H1 (cell line): ENCODE results near the gene GCAT. TPM values are rescaled to one million over a fixed set of nuclear protein-coding genes. Genes with fewer than 3 reads are reported as not detected.

Source experiments
- CTCF ChIA-PET: fragments of 300-600 bp; sonication (Branson Sonifier 250); formaldehyde crosslinking; loops from one replicate; lab custom pipeline; 2021; ENCODE audit not compliant: partially characterized antibody; lab: Charles Lee
- POLR2A ChIA-PET: fragments of 300-600 bp; sonication (Branson Sonifier 250); formaldehyde crosslinking; loops from one replicate; lab custom pipeline; 2021; ENCODE audit warnings: inconsistent platforms; ENCODE audit not compliant: partially characterized antibody; lab: Charles Lee
- DNase-seq, 2 experiments: peaks; one replicate each; pipeline versions ENCODE4 v3.0.0 to v3.0.0-alpha.2; 2010 to 2022; ENCODE audit warnings: low spot score in 2 of 2, low read depth in 1 of 2, mixed read lengths in 1 of 2
- FAIRE-seq: peaks from 2 replicates; lab custom pipeline; 2011; peaks lifted over from hg19 to GRCh38; lab: Jason Lieb, UNC
- H2AFZ ChIP-seq: 2 replicates; pipeline ENCODE4 v1.8.1; 2012; ENCODE audit warnings: low read length, inconsistent platforms
- H2AK5ac ChIP-seq: 2 replicates; pipeline ENCODE4 v1.6.1; 2013; ENCODE audit warnings: low read depth, low read length
- H2BK120ac ChIP-seq: replicated peaks from 2 replicates; pipeline ENCODE3; 2013; ENCODE audit warnings: low read depth, low read length, inconsistent platforms
- H2BK12ac ChIP-seq: 2 replicates; pipeline ENCODE4 v1.6.1; 2013; ENCODE audit warnings: low read depth, low read length
- H2BK15ac ChIP-seq: 2 replicates; pipeline ENCODE4 v1.6.1; 2013; ENCODE audit warnings: low read length
- H2BK20ac ChIP-seq: 2 replicates; pipeline ENCODE4 v1.6.1; 2013; ENCODE audit warnings: low read length
- H2BK5ac ChIP-seq: 2 replicates; pipeline ENCODE4 v1.6.1; 2013; ENCODE audit warnings: low read depth, low read length
- H3K14ac ChIP-seq: 2 replicates; pipeline ENCODE4 v1.6.1; 2013; ENCODE audit warnings: inconsistent platforms; ENCODE audit not compliant: insufficient read length
- H3K18ac ChIP-seq: 2 replicates; pipeline ENCODE4 v1.6.1; 2013; ENCODE audit warnings: low read length; ENCODE audit errors: extremely low read depth
- H3K23ac ChIP-seq: 2 replicates; pipeline ENCODE4 v1.6.1; 2013; ENCODE audit warnings: inconsistent platforms; ENCODE audit not compliant: insufficient read length
- H3K23me2 ChIP-seq: 2 replicates; pipeline ENCODE4 v1.6.1; 2013; ENCODE audit warnings: low read depth, low read length
- H3K27ac ChIP-seq: 2 replicates; pipeline ENCODE4 v1.6.1; 2011; ENCODE audit warnings: low read depth, low read length, inconsistent platforms
- H3K27me3 ChIP-seq, 4 experiments: replicated peaks in 1 of 4; 1 replicate in 1 of 4; 2 replicates in 3 of 4; pipeline versions ENCODE4 v1.6.1 to v1.8.1; 2011 to 2013; ENCODE audit warnings: low read length in 3 of 4, mild to moderate bottlenecking in 3 of 4, inconsistent platforms in 2 of 4, mixed read lengths in 2 of 4, moderate library complexity in 1 of 4; ENCODE audit not compliant: control insufficient read depth in 3 of 4, insufficient read depth in 3 of 4; ENCODE audit errors: extremely low read depth in 1 of 4
- H3K36me3 ChIP-seq, 4 experiments: 2 replicates each; pipeline versions ENCODE4 v1.6.1 to v1.8.1; 2011 to 2013; ENCODE audit warnings: mild to moderate bottlenecking in 4 of 4, low read length in 3 of 4, moderate library complexity in 2 of 4, control low read depth in 1 of 4, inconsistent platforms in 1 of 4; ENCODE audit not compliant: insufficient read depth in 4 of 4, control insufficient read depth in 2 of 4
- H3K4ac ChIP-seq: replicated peaks from 2 replicates; pipeline ENCODE3; 2013; ENCODE audit warnings: low read length, low read depth, mixed read lengths, inconsistent platforms; ENCODE audit not compliant: insufficient read length
- H3K4me1 ChIP-seq, 4 experiments: replicated peaks in 1 of 4; 1 replicate in 1 of 4; 2 replicates in 3 of 4; pipeline versions ENCODE4 v1.6.1 to v1.8.1; 2011 to 2013; ENCODE audit warnings: low read length in 3 of 4, inconsistent platforms in 2 of 4, mixed read lengths in 1 of 4; ENCODE audit not compliant: insufficient read depth in 4 of 4, control insufficient read depth in 3 of 4
- H3K4me2 ChIP-seq, 2 experiments: 2 replicates each; pipeline versions ENCODE4 v1.6.1 to v1.8.1; 2011 to 2013; ENCODE audit warnings: low read depth in 2 of 2, low read length in 2 of 2, control low read depth in 1 of 2, inconsistent platforms in 1 of 2, mild to moderate bottlenecking in 1 of 2; ENCODE audit not compliant: insufficient read depth in 1 of 2
- H3K4me3 ChIP-seq, 4 experiments: fragments of 200-600, 300-600 bp in 1 of 4; sonication (generic), shearing (Covaris generic), sonication (Bioruptor Twin) in 1 of 4; 2 replicates each; pipeline versions ENCODE4 v1.5.1 to v1.8.1; 2011 to 2016; ENCODE audit warnings: low read length in 4 of 4, low read depth in 3 of 4, control low read depth in 2 of 4, inconsistent platforms in 2 of 4, mild to moderate bottlenecking in 2 of 4, mixed read lengths in 1 of 4, moderate library complexity in 1 of 4; ENCODE audit not compliant: insufficient read depth in 2 of 4; ENCODE audit errors: extremely low read depth in 1 of 4
- H3K56ac ChIP-seq: replicated peaks from 2 replicates; pipeline ENCODE3; 2013; ENCODE audit warnings: low read depth, mild to moderate bottlenecking, mixed read lengths, low read length, inconsistent platforms; ENCODE audit not compliant: insufficient read length
- H3K79me1 ChIP-seq: 2 replicates; pipeline ENCODE4 v1.6.1; 2013; ENCODE audit warnings: low read depth, low read length, control low read depth
- H3K79me2 ChIP-seq, 2 experiments: 2 replicates each; pipeline versions ENCODE4 v1.6.1 to v1.8.1; 2012 to 2013; ENCODE audit warnings: low read length in 2 of 2, mild to moderate bottlenecking in 2 of 2, inconsistent platforms in 1 of 2; ENCODE audit not compliant: insufficient read depth in 2 of 2, control insufficient read depth in 1 of 2
- H3K9ac ChIP-seq, 4 experiments: replicated peaks in 1 of 4; 1 replicate in 1 of 4; 2 replicates in 3 of 4; pipeline versions ENCODE4 v1.6.1 to v1.8.1; 2011 to 2013; ENCODE audit warnings: low read depth in 3 of 4, low read length in 3 of 4, control low read depth in 2 of 4, mild to moderate bottlenecking in 2 of 4, moderate library complexity in 2 of 4, inconsistent platforms in 1 of 4; ENCODE audit errors: extremely low read depth in 1 of 4
- H3K9me3 ChIP-seq, 2 experiments: 2 replicates each; pipeline versions ENCODE4 v1.6.1 to v1.8.1; 2012 to 2013; ENCODE audit warnings: mild to moderate bottlenecking in 2 of 2, moderate library complexity in 2 of 2, control low read depth in 1 of 2, inconsistent platforms in 1 of 2, low read depth in 1 of 2, low read length in 1 of 2, mixed read lengths in 1 of 2; ENCODE audit not compliant: insufficient read depth in 2 of 2
- H4K20me1 ChIP-seq, 2 experiments: replicated peaks in 1 of 2; 2 replicates each; pipeline versions ENCODE3 to v1.8.1; 2011 to 2013; ENCODE audit warnings: inconsistent platforms in 2 of 2, low read length in 2 of 2, mild to moderate bottlenecking in 1 of 2; ENCODE audit not compliant: insufficient read depth in 2 of 2, control insufficient read depth in 1 of 2
- H4K5ac ChIP-seq: 2 replicates; pipeline ENCODE4 v1.6.1; 2013; ENCODE audit warnings: low read length, low read depth, mixed read lengths, inconsistent platforms; ENCODE audit not compliant: insufficient read length
- H4K8ac ChIP-seq: 2 replicates; pipeline ENCODE4 v1.8.0; 2013; ENCODE audit warnings: mild to moderate bottlenecking, moderate library complexity, low read length, inconsistent platforms; ENCODE audit not compliant: insufficient read depth; ENCODE audit errors: extremely low read depth
- H4K91ac ChIP-seq: replicated peaks from 2 replicates; pipeline ENCODE3; 2013; ENCODE audit warnings: low read length, mixed read lengths, inconsistent platforms; ENCODE audit not compliant: insufficient read length
- ATF3 ChIP-seq: IDR thresholded peaks from 2 replicates; pipeline ENCODE4 v1.6.1; 2011; ENCODE audit warnings: low read depth, mild to moderate bottlenecking, low read length; ENCODE audit not compliant: insufficient read depth
- GABPA ChIP-seq: IDR thresholded peaks from 2 replicates; pipeline ENCODE4 v1.6.1; 2011; ENCODE audit warnings: mild to moderate bottlenecking, low read length, moderate library complexity, borderline replicate concordance; ENCODE audit not compliant: insufficient read depth
- POLR2A ChIP-seq, 2 experiments: IDR thresholded peaks; 1 replicate in 1 of 2; 2 replicates in 1 of 2; pipeline ENCODE4 v1.6.1; 2011; ENCODE audit warnings: low read depth in 2 of 2, low read length in 2 of 2, mild to moderate bottlenecking in 2 of 2; ENCODE audit errors: control extremely low read depth in 1 of 2
- POLR2AphosphoS5 ChIP-seq: IDR thresholded peaks from 2 replicates; pipeline ENCODE4 v1.6.1; 2011; ENCODE audit warnings: low read depth, low read length
- RFX5 ChIP-seq: IDR thresholded peaks from 2 replicates; pipeline ENCODE4 v1.6.1; 2011; ENCODE audit warnings: low read depth, low read length, improper control_type of control experiment, borderline replicate concordance
- SIN3A ChIP-seq, 2 experiments: IDR thresholded peaks in 1 of 2; conservative IDR thresholded peaks in 1 of 2; 2 replicates each; pipeline ENCODE4 v1.6.1; 2011 to 2012; ENCODE audit warnings: low read length in 2 of 2, improper control_type of control experiment in 1 of 2, low read depth in 1 of 2, mild to moderate bottlenecking in 1 of 2
- TEAD4 ChIP-seq: IDR thresholded peaks from 2 replicates; pipeline ENCODE4 v1.6.1; 2012; ENCODE audit warnings: low read depth, low read length, inconsistent platforms, mixed read lengths
- ZNF274 ChIP-seq: IDR thresholded peaks from 2 replicates; pipeline ENCODE4 v1.7.0; 2012; ENCODE audit warnings: low read length, borderline replicate concordance; ENCODE audit errors: extremely low read depth
- WGBS, 2 experiments: shearing (Covaris generic) in 1 of 2; methylation state at CpG; one replicate each; pipeline versions ENCODE4 v1.1.6 to v1.1.7; 2013 to 2015; ENCODE audit warnings: low lambda C conversion rate in 2 of 2, mixed read lengths in 2 of 2, inconsistent platforms in 1 of 2, low coverage in 1 of 2, missing lambda C conversion rate in 1 of 2; ENCODE audit not compliant: insufficient replicate concordance in 2 of 2, insufficient coverage in 1 of 2, insufficient read length in 1 of 2; ENCODE audit errors: extremely low coverage in 1 of 2, missing lambda C conversion rate in 1 of 2; 5-methylcytosine and 5-hydroxymethylcytosine counted together
- polyA plus RNA-seq, 7 experiments: library from polyadenylated mRNA; depleted of rRNA in 3 of 7; stranded (reverse) in 5 of 7; unstranded in 2 of 7; fragments of >200 nt in 5 of 7; fragments of 200-250 nt in 2 of 7; gene quantifications; 1 replicate in 5 of 7; 2 replicates in 1 of 7; 4 replicates in 1 of 7; pipeline versions ENCODE4 v1.2.1 to v1.2.3, GENCODE V29; 2011 to 2013; ENCODE audit warnings: missing spikeins in 2 of 7, mixed read lengths in 2 of 7
- total RNA-seq: library from RNA; stranded (reverse); fragmentation: NEBNext Ultra II Directional; extraction: Animal tissue kit (Norgen Biotek cat#: 25700); gene quantifications from 2 replicates; pipeline ENCODE4 v1.2.1, GENCODE V29; 2021

Gene GCAT
- total and polyA plus RNA-seq, 2 of the 8 experiments (the other 6 are each of a cell fraction or from before 2014, with no cell fraction given): 24.3 to 47.5 TPM

- peaks cover 48% of the 10 kb centered on the region for H3K23me2 ChIP-seq
- no peak overlapping the region for H3K27ac ChIP-seq
- no peak overlapping the region for H2AFZ ChIP-seq
- H2BK120ac ChIP-seq: no peak overlapping the region
- H3K36me3 ChIP-seq: no peaks in the 10 kb centered on the region
- 16% methylated on average over 14 of the region's 19 CpGs; no CpG with 5 or more reads in 1 of the 2 experiments for WGBS, 2 experiments
- no peak overlapping the region for H4K91ac ChIP-seq
- H3K9ac ChIP-seq: peak overlapping the region in 2 of 4 experiments; percentile 29 to 60; a peak in 3 of 7 replicates
- ChIA-PET CTCF (interaction anchor here (0.7 to 4.4 kb wide), 4 partner anchors 9 to 57 kb away, joined by 3 to 42 read pairs (median 7); no protein-coding TSS in a partner anchor), POLR2A (interaction anchor here (0.6 to 8.8 kb wide), 13 partner anchors 11 to 199 kb away, joined by 3 to 142 read pairs (median 4); partner anchors contain the start of genes ANKRD54, GALR3, NOL12 and TRIOBP)
- DNase-seq (no peak), FAIRE-seq (no peak)
- H3K79me2 ChIP-seq: peaks cover 4 to 7% of the 10 kb centered on the region in 2 experiments; a peak in 2 of 4 replicates
- H4K20me1 ChIP-seq: peaks cover 3 to 4% of the 10 kb centered on the region in 2 experiments
- peaks cover 3 to 40% (median 35%) of the 10 kb centered on the region in 4 experiments for H3K27me3 ChIP-seq
- no peak overlapping the region for H4K8ac ChIP-seq
- no peak overlapping the region for H2AK5ac ChIP-seq
- H4K5ac ChIP-seq: no peak overlapping the region
- no peak overlapping the region for H3K4ac ChIP-seq
- H2BK12ac ChIP-seq: no peak overlapping the region
- no peak overlapping the region for H2BK20ac ChIP-seq
- no peak overlapping the region for H2BK5ac ChIP-seq
- H3K23ac ChIP-seq: no peak overlapping the region
- H3K14ac ChIP-seq: no peak overlapping the region
- peak in 1 of 2 experiments; percentile 37; a peak in 2 of 4 replicates for TF ChIP-seq SIN3A (conservative IDR thresholded peaks at IDR 0.05 in 1 of 2, IDR thresholded peaks at IDR 0.05 in 1 of 2; ENCODE audit: low read depth in 1 of 2, low read length in 2 of 2)
- TF ChIP-seq RFX5: no peak
- no peak for TF ChIP-seq ATF3
- TF ChIP-seq GABPA: no peak
- TF ChIP-seq ZNF274: no peak
- TF ChIP-seq POLR2A (IDR thresholded peaks at IDR 0.05; ENCODE audit: control extremely low read depth in 1 of 2, low read depth in 2 of 2, low read length in 2 of 2): peak; percentile 39 to 66
- peak; percentile 66; the same call in 1 of the 2 replicates for TF ChIP-seq POLR2AphosphoS5
- TF ChIP-seq TEAD4: no peak
- no peaks in the 10 kb centered on the region for H3K9me3 ChIP-seq
- no peak overlapping the region for H3K18ac ChIP-seq
- peak overlapping the region; percentile 91 to 94 for H3K4me2 ChIP-seq
- H3K56ac ChIP-seq: no peak overlapping the region
- peaks cover 0 to 22% (median 19%) of the 10 kb centered on the region in 4 experiments; a peak in 6 of 7 replicates for H3K4me1 ChIP-seq
- H3K79me1 ChIP-seq: peaks cover 3% of the 10 kb centered on the region
- H2BK15ac ChIP-seq: no peak overlapping the region
- H3K4me3 ChIP-seq: peak overlapping the region; percentile 79 to 91 (median 86)
Measured at GRCh38 chr22:37806409-37807333, 1.1 kb upstream of the GCAT start.
